ENCODE measurements around the gene METTL23. TPM values are rescaled to one million over a fixed set of nuclear protein-coding genes. Genes with fewer than 3 reads are reported as not detected.
A peak's percentile ranks its signal among the peaks of the same experiment; 100 is the strongest.

METTL23 gene
- total RNA-seq, 1 donor from 2014 or later, result 28.2 TPM

DNA sequence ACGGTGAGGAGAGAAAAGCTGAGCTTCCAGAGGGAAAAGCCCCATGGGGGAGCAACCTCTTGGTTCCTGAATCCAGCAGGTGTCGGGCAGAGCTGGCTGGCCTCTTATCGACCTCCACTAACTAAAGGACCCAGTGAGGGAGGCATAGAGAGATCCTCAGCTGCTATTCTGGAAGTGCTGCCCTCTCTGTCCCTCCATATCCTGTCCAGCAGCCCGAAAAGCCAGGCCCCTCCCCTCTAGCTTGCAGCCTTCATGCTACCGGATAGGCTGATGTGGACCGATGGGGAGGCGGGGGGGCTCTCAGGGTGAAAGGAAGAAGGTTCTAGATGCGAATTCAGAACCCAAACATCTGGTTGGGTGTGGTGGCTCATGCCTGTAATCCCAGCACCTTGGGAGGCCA is 40.8 kb upstream of the METTL23 start:
- H3K4me3 Mint-ChIP-seq (ENCODE audit: low read depth), result no peak overlapping the region
- no peaks in the 10 kb centered on the region for H3K27me3 Mint-ChIP-seq
- no peak for TF ChIP-seq CTCF (IDR thresholded peaks at IDR 0.05; ENCODE audit: unreplicated experiment)
- no peak for DNase-seq (ENCODE audit: low spot score, unreplicated experiment)
- peaks cover 11% of the 10 kb centered on the region for H3K4me1 Mint-ChIP-seq (ENCODE audit: low read depth)
- H3K9me3 Mint-ChIP-seq (ENCODE audit: low read depth), result no peaks in the 10 kb centered on the region
- H3K36me3 Mint-ChIP-seq (ENCODE audit: insufficient read depth), result peaks cover 10% of the 10 kb centered on the region
- H3K27ac Mint-ChIP-seq, result no peak overlapping the region

DNA sequence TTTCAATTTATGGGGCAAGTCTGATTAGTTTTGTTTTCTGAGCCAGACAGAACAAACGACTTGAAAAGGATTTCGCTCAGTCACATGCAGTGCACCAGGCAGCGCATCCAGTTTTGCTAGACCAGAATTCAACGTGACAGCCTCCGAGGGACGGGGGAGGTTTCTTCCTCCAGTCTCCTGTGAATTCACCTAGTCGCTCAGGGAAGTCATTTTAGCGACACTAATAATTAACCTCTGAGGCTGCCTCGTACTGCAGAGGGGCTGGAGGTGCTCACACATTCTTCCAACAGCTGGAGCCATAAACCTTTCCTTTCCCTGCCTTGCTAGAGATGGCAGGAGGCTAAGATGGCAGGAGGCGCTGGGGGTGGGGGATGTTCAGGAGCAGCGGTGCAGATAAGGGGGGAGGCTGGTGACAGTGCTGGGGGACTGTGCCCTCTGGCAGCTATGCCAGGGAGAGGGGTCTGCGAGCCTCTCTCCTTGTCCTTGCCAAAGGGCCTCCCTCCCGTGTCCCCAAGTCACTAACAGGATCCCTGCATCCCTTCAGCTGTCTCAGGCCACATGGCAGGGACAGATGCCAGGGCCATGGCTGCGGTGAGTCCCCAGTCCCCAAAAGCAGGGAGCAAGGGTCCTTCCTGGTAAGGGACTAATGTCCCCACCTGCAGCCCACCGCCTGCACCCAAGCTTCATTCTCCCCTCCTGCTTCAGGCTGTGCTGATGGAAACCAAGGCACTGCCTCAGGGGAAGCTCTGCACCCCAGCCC is 39.9 kb upstream of the METTL23 start:
- Mint-ChIP-seq H3K27ac (peak overlapping the region; percentile 69), H3K4me1 (ENCODE audit: low read depth) (peaks cover 16% of the 10 kb centered on the region), H3K27me3 (no peaks in the 10 kb centered on the region), H3K4me3 (ENCODE audit: low read depth) (no peak overlapping the region), H3K36me3 (ENCODE audit: insufficient read depth) (peaks cover 9% of the 10 kb centered on the region), H3K9me3 (ENCODE audit: low read depth) (no peaks in the 10 kb centered on the region)
- DNase-seq (ENCODE audit: low spot score, unreplicated experiment), result no peak
- TF ChIP-seq CTCF (IDR thresholded peaks at IDR 0.05; ENCODE audit: unreplicated experiment), result no peak

DNA sequence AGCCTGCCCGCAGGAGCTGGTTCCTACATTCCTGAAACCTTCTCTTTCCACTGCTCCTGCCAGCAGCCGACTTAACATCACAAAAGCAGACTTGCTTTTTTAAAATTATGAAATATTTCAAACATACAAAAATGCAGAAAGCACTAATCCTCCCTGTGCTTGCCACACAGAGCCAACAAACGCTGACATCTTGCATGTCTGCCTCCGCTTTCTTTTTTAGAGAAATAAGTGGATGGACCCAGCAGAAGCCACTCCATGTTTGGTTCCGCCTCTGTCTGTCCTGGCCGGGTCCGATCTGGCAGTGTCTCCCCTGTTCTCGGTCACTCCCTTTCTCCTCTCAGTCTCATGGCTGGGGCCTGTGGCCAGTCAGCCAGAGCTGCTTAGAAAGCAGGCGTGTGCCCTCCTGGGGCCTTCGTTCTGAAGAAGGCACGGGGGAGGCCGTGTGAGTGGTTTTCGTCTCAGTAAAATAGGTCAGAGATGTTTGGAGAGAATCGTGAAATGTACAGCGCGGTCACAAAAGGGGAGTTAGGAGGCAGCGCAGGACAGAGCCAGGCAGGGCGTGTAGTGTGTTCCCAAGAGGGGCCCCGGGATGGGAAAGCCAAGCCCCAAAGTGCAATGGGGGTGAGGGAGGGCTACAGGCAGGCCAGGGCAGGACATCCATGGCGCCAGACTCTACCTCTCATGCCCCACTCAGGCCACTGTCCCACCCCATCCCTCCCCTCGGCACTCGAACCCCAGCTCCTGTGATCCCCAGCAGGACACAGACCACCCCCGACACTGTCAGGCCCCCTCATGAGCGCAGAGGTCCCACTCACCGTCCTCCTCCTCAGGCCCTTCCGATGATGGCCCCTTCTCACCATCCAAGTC is 39.1 kb upstream of the METTL23 start:
- DNase-seq (ENCODE audit: low spot score, unreplicated experiment), result no peak
- no peaks in the 10 kb centered on the region for H3K9me3 Mint-ChIP-seq (ENCODE audit: low read depth)
- H3K36me3 Mint-ChIP-seq (ENCODE audit: insufficient read depth), result peaks cover 7% of the 10 kb centered on the region
- H3K4me3 Mint-ChIP-seq (ENCODE audit: low read depth), result no peak overlapping the region
- peaks cover 18% of the 10 kb centered on the region for H3K4me1 Mint-ChIP-seq (ENCODE audit: low read depth)
- H3K27me3 Mint-ChIP-seq, result no peaks in the 10 kb centered on the region
- TF ChIP-seq CTCF (IDR thresholded peaks at IDR 0.05; ENCODE audit: unreplicated experiment), result no peak
- H3K27ac Mint-ChIP-seq, result peak overlapping the region; percentile 50

GRCh38 chr17:76688165-76688622 is 38.4 kb upstream of the METTL23 start:
- no peaks in the 10 kb centered on the region for H3K27me3 Mint-ChIP-seq
- no peak for DNase-seq (ENCODE audit: low spot score, unreplicated experiment)
- peaks cover 7% of the 10 kb centered on the region for H3K36me3 Mint-ChIP-seq (ENCODE audit: insufficient read depth)
- H3K9me3 Mint-ChIP-seq (ENCODE audit: low read depth), result no peaks in the 10 kb centered on the region
- no peak overlapping the region for H3K27ac Mint-ChIP-seq
- H3K4me1 Mint-ChIP-seq (ENCODE audit: low read depth), result peaks cover 20% of the 10 kb centered on the region
- H3K4me3 Mint-ChIP-seq (ENCODE audit: low read depth), result no peak overlapping the region
- no peak for TF ChIP-seq CTCF (IDR thresholded peaks at IDR 0.05; ENCODE audit: unreplicated experiment)

DNA sequence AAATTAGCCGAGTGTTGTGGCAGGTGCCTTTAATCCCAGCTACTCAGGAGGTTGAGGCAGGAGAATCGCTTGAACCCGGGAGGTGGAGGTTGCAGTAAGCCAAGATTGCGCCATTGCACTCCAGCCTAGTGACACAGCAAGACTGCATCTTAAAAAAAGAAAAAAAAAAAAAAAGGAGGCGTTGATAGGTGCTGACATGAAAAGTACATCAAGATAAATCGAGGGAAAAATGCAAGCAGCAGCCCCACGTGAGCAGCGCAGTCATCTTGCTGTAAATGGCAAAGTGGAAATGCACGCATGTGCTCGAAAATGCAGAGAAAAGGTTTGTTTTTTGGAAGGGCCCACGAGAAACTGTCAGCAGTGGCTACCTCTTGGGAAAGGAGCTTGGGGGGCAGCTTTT is 36.8 kb upstream of the METTL23 start:
- peaks cover 7% of the 10 kb centered on the region for H3K36me3 Mint-ChIP-seq (ENCODE audit: insufficient read depth)
- H3K27ac Mint-ChIP-seq, result no peak overlapping the region
- H3K27me3 Mint-ChIP-seq, result no peaks in the 10 kb centered on the region
- no peak overlapping the region for H3K4me3 Mint-ChIP-seq (ENCODE audit: low read depth)
- no peak for DNase-seq (ENCODE audit: low spot score, unreplicated experiment)
- no peak for TF ChIP-seq CTCF (IDR thresholded peaks at IDR 0.05; ENCODE audit: unreplicated experiment)
- peaks cover 20% of the 10 kb centered on the region for H3K4me1 Mint-ChIP-seq (ENCODE audit: low read depth)
- H3K9me3 Mint-ChIP-seq (ENCODE audit: low read depth), result no peaks in the 10 kb centered on the region

Measured in progenitor cell of endocrine pancreas (in vitro differentiated cells).